Measurements from ENCODE around the gene AFDN.

Gene AFDN

DNA sequence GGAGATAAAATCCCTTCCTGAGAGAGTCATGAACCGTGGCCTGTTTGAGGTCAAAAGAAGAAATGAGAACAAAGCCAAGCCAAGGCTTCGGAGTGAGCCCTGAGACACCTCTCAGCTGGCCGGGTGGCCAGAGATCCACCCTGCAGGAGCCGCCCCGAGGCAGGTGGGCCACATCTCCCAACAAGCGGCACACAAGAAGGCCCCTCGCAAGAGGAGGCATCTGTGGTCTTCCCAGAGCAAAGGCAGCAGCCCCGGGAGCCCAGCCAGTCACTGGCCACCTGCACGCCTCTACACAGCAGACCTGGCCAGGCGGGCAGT, 30.9 kb upstream of the AFDN start:
- Histone ChIP-seq H2AFZ (ENCODE audit: low read length, unreplicated experiment) (no peak overlapping the region), H3K27ac (ENCODE audit: low read depth, low read length) (no peak overlapping the region), H3K36me3 (ENCODE audit: insufficient read depth, low read length) (no peaks in the 10 kb centered on the region), H3K27me3 (ENCODE audit: insufficient read depth, low read length) (peaks cover 8% of the 10 kb centered on the region; the same call in 1 of the 2 replicates), H3K79me2 (ENCODE audit: control insufficient read depth, insufficient read depth, low read length, unreplicated experiment) (no peaks in the 10 kb centered on the region), H3K4me3 (ENCODE audit: low read depth, low read length) (no peak overlapping the region), H3K4me1 (ENCODE audit: control insufficient read depth, insufficient read depth, low read length, unreplicated experiment) (no peaks in the 10 kb centered on the region)

DNA sequence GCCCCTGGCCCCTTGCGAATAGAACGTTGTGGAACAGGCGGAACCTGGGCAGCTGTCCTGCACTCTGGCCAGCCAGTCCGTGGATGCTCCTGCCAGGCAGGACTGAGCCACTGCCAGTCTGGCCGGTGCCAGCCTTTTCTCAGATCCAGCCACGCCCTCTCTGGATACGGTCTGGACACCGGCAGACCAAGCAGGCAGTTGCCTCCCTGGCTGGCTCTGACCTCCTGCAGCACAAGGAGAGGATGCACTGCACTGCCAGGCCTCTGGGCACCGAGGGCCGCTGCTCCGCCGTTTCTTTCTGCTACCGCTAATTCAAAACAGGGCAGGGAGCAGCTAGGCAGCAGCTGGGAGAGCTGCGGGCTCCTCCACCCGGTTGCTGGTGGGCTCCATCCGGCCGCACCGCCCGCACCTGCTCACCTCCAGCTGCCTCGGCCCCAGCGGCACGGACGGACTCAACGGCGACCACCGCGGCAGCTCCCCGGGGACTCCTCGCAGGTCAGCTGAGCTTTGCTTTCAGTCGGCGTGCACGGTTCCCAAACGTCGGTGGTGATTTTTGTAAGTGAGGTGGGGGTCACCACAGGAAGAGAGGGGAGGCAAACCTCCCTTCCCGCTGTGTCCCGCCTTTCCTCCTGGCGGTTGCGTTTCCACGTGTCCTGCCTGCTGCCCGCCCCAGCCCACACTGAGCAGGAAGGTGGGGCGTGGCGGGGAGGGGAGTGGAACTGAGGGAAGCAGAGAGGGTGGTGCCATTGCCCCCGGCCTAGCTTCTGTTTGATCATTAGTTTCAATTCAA, 30.3 kb upstream of the AFDN start:
- no peaks in the 10 kb centered on the region for H3K4me1 ChIP-seq (ENCODE audit: control insufficient read depth, insufficient read depth, low read length, unreplicated experiment)
- H3K79me2 ChIP-seq (ENCODE audit: control insufficient read depth, insufficient read depth, low read length, unreplicated experiment): no peaks in the 10 kb centered on the region
- no peak overlapping the region for H3K4me3 ChIP-seq (ENCODE audit: low read depth, low read length)
- H2AFZ ChIP-seq (ENCODE audit: low read length, unreplicated experiment): no peak overlapping the region
- H3K27ac ChIP-seq (ENCODE audit: low read depth, low read length): no peak overlapping the region
- H3K27me3 ChIP-seq (ENCODE audit: insufficient read depth, low read length): peaks cover 8% of the 10 kb centered on the region; the same call in 1 of the 2 replicates
- no peaks in the 10 kb centered on the region for H3K36me3 ChIP-seq (ENCODE audit: insufficient read depth, low read length)

- H2AFZ ChIP-seq (ENCODE audit: low read length, unreplicated experiment): no peak overlapping the region
These were observed 29.7 kb upstream of the AFDN start for GRCh38 chr6:167797011-167797471.

GRCh38 chr6:167797476-167798265, 29.0 kb upstream of the AFDN start:
- no peak overlapping the region for H3K27ac ChIP-seq (ENCODE audit: low read depth, low read length)

More at GRCh38 chr6:167797011-167797471, 29.7 kb upstream of the AFDN start:
- Histone ChIP-seq H3K27ac (ENCODE audit: low read depth, low read length) (no peak overlapping the region), H3K27me3 (ENCODE audit: insufficient read depth, low read length) (peaks cover 8% of the 10 kb centered on the region; the same call in 1 of the 2 replicates), H3K4me1 (ENCODE audit: control insufficient read depth, insufficient read depth, low read length, unreplicated experiment) (no peaks in the 10 kb centered on the region), H3K79me2 (ENCODE audit: control insufficient read depth, insufficient read depth, low read length, unreplicated experiment) (no peaks in the 10 kb centered on the region), H3K36me3 (ENCODE audit: insufficient read depth, low read length) (no peaks in the 10 kb centered on the region), H3K4me3 (ENCODE audit: low read depth, low read length) (no peak overlapping the region)

DNA sequence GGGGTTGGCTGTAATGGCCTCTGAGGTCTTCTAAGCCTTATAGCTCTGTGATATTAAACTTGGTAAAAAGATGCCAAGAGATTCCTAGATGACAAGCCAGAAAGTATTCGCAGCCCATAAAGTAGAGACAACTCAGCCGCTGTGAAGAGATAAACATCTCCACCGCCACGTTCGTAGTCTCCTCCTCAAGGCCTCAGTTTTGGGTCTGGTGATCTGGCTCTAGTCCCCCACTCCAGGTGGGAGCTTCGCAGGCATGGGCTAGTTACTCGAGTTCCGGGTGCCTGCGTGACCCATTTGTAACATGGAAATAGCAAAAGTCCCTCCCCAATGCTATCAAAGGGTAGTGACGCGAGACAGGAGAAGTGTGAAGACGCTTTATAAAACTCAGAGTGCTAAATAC, 28.3 kb upstream of the AFDN start:
- Histone ChIP-seq H3K27ac (ENCODE audit: low read depth, low read length) (no peak overlapping the region), H2AFZ (ENCODE audit: low read length, unreplicated experiment) (no peak overlapping the region), H3K79me2 (ENCODE audit: control insufficient read depth, insufficient read depth, low read length, unreplicated experiment) (no peaks in the 10 kb centered on the region)

More at GRCh38 chr6:167797476-167798265, 29.0 kb upstream of the AFDN start:
- H2AFZ ChIP-seq (ENCODE audit: low read length, unreplicated experiment): no peak overlapping the region
- no peaks in the 10 kb centered on the region for H3K36me3 ChIP-seq (ENCODE audit: insufficient read depth, low read length)
- H3K27me3 ChIP-seq (ENCODE audit: insufficient read depth, low read length): peaks cover 8% of the 10 kb centered on the region; the same call in 1 of the 2 replicates
- no peaks in the 10 kb centered on the region for H3K79me2 ChIP-seq (ENCODE audit: control insufficient read depth, insufficient read depth, low read length, unreplicated experiment)
- H3K4me3 ChIP-seq (ENCODE audit: low read depth, low read length): no peak overlapping the region
- H3K4me1 ChIP-seq (ENCODE audit: control insufficient read depth, insufficient read depth, low read length, unreplicated experiment): no peaks in the 10 kb centered on the region

DNA sequence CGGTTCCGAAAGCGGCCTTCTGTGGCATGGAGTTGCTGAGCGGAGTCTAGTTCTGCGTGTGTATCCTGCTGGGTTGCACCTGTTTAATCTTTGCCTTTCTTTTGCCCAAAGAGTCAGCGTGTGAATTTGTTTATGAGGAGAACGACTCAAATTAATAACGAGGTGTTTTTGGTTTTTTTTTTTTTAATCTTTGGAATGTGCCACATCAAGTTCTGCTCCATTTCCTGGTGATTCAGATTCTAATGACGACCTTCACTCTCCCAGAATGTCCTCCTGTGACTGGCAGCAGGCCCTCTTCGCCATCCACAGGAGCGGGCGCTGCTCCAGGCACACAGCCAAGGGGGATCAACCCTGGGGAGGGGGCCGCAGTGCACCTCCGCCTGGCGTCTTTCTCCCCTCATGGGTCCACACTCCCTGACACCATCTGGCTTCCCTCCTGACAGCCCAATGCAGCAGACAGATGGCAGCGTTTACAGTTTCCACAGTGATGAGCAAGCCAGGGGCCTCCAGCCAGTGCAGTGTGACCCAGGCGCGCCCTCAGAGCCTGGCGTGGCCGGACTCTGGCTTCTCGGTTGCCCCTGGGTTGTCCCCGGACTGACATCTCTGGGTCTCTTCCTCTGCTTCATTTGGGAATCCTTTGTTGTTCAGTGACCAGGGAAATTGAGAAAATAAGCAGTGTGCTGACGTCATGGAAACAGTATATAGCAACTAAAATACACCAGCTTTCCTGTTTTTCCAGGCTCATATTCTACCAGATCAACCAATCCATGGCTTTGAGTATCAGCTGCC, 27.5 kb upstream of the AFDN start:
- H3K36me3 ChIP-seq (ENCODE audit: insufficient read depth, low read length): no peaks in the 10 kb centered on the region
- no peak overlapping the region for H3K4me3 ChIP-seq (ENCODE audit: low read depth, low read length)
- H3K27ac ChIP-seq (ENCODE audit: low read depth, low read length): no peak overlapping the region
- H2AFZ ChIP-seq (ENCODE audit: low read length, unreplicated experiment): no peak overlapping the region
- H3K79me2 ChIP-seq (ENCODE audit: control insufficient read depth, insufficient read depth, low read length, unreplicated experiment): no peaks in the 10 kb centered on the region
- no peaks in the 10 kb centered on the region for H3K4me1 ChIP-seq (ENCODE audit: control insufficient read depth, insufficient read depth, low read length, unreplicated experiment)
- peaks cover 8% of the 10 kb centered on the region; the same call in 1 of the 2 replicates for H3K27me3 ChIP-seq (ENCODE audit: insufficient read depth, low read length)

More for the DNA sequence above, 28.3 kb upstream of the AFDN start:
- no peak overlapping the region for H3K4me3 ChIP-seq (ENCODE audit: low read depth, low read length)
- H3K4me1 ChIP-seq (ENCODE audit: control insufficient read depth, insufficient read depth, low read length, unreplicated experiment): no peaks in the 10 kb centered on the region
- H3K36me3 ChIP-seq (ENCODE audit: insufficient read depth, low read length): no peaks in the 10 kb centered on the region
- peaks cover 8% of the 10 kb centered on the region; the same call in 1 of the 2 replicates for H3K27me3 ChIP-seq (ENCODE audit: insufficient read depth, low read length)

GRCh38 chr6:167800549-167800948, 26.2 kb upstream of the AFDN start:
- Histone ChIP-seq H3K79me2 (ENCODE audit: control insufficient read depth, insufficient read depth, low read length, unreplicated experiment) (no peaks in the 10 kb centered on the region), H3K4me1 (ENCODE audit: control insufficient read depth, insufficient read depth, low read length, unreplicated experiment) (no peaks in the 10 kb centered on the region), H2AFZ (ENCODE audit: low read length, unreplicated experiment) (no peak overlapping the region), H3K36me3 (ENCODE audit: insufficient read depth, low read length) (no peaks in the 10 kb centered on the region), H3K4me3 (ENCODE audit: low read depth, low read length) (no peak overlapping the region), H3K27me3 (ENCODE audit: insufficient read depth, low read length) (peaks cover 14% of the 10 kb centered on the region; the same call in 1 of the 2 replicates), H3K27ac (ENCODE audit: low read depth, low read length) (no peak overlapping the region)

- H2AFZ ChIP-seq (ENCODE audit: low read length, unreplicated experiment): no peak overlapping the region
- H3K4me3 ChIP-seq (ENCODE audit: low read depth, low read length): no peak overlapping the region
- H3K36me3 ChIP-seq (ENCODE audit: insufficient read depth, low read length): no peaks in the 10 kb centered on the region
- H3K27me3 ChIP-seq (ENCODE audit: insufficient read depth, low read length): peaks cover 6% of the 10 kb centered on the region; the same call in 1 of the 2 replicates
- no peaks in the 10 kb centered on the region for H3K79me2 ChIP-seq (ENCODE audit: control insufficient read depth, insufficient read depth, low read length, unreplicated experiment)
- no peak overlapping the region for H3K27ac ChIP-seq (ENCODE audit: low read depth, low read length)
- no peaks in the 10 kb centered on the region for H3K4me1 ChIP-seq (ENCODE audit: control insufficient read depth, insufficient read depth, low read length, unreplicated experiment)
These were observed 25.4 kb upstream of the AFDN start for GRCh38 chr6:167801263-167801662.

- Histone ChIP-seq H3K27ac (ENCODE audit: low read depth, low read length) (no peak overlapping the region), H3K79me2 (ENCODE audit: control insufficient read depth, insufficient read depth, low read length, unreplicated experiment) (no peaks in the 10 kb centered on the region), H3K4me1 (ENCODE audit: control insufficient read depth, insufficient read depth, low read length, unreplicated experiment) (no peaks in the 10 kb centered on the region), H3K36me3 (ENCODE audit: insufficient read depth, low read length) (no peaks in the 10 kb centered on the region), H3K4me3 (ENCODE audit: low read depth, low read length) (no peak overlapping the region), H2AFZ (ENCODE audit: low read length, unreplicated experiment) (no peak overlapping the region), H3K27me3 (ENCODE audit: insufficient read depth, low read length) (peaks cover 6% of the 10 kb centered on the region; the same call in 1 of the 2 replicates)
These were observed 24.4 kb upstream of the AFDN start for GRCh38 chr6:167802339-167802738.

DNA sequence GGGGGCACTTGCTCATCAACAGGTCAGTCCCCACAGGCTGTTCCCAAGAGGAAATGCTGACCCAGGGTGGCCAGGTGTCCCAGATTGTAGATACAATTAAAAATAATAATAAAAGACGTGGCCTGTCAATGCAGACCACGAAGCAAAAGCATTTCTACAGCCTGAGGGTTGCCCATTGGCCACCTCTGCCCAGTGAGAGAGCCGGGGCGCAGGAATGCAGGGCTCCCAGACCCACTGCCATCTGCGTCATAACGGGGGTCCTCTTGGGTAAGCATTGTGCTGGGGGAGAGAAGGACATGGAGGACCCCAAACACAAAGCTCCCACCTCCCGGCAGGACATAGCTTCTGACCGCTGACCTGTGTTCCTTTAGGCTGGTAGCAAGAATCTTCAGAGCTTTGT, 22.9 kb upstream of the AFDN start:
- no peaks in the 10 kb centered on the region for H3K36me3 ChIP-seq (ENCODE audit: insufficient read depth, low read length)
- H3K4me1 ChIP-seq (ENCODE audit: control insufficient read depth, insufficient read depth, low read length, unreplicated experiment): no peaks in the 10 kb centered on the region
- no peaks in the 10 kb centered on the region for H3K79me2 ChIP-seq (ENCODE audit: control insufficient read depth, insufficient read depth, low read length, unreplicated experiment)
- H2AFZ ChIP-seq (ENCODE audit: low read length, unreplicated experiment): no peak overlapping the region
- no peak overlapping the region for H3K27ac ChIP-seq (ENCODE audit: low read depth, low read length)
- no peak overlapping the region for H3K4me3 ChIP-seq (ENCODE audit: low read depth, low read length)
- peaks cover 6% of the 10 kb centered on the region; the same call in 1 of the 2 replicates for H3K27me3 ChIP-seq (ENCODE audit: insufficient read depth, low read length)
